PC-9 (cell line): ENCODE measurements around the gene MPHOSPH9. TPM values are rescaled to one million over a fixed set of nuclear protein-coding genes. Genes with fewer than 3 reads are reported as not detected.

Experiments used
- Bru-seq: library from RNA; stranded (reverse); fragments of 400-500 nt; gene quantifications from one replicate; lab custom pipeline; 2021; lab: Mats Ljungman, UMichigan
- BruChase-seq, 2 experiments: library from RNA; stranded (reverse); fragments of 400-500 nt; gene quantifications; one replicate each; lab custom pipeline; 2021; lab: Mats Ljungman, UMichigan
- BruUV-seq: library from RNA; stranded (reverse); fragments of 400-500 nt; replicated peaks from 2 replicates; lab custom pipeline; 2021; lab: Mats Ljungman, UMichigan
- CTCF ChIA-PET: fragments of 300-600 bp; sonication (Branson Sonifier 250); formaldehyde crosslinking; loops from one replicate; lab custom pipeline; 2022; ENCODE audit warnings: antibody characterized with exemption; lab: Charles Lee
- POLR2A ChIA-PET: fragments of 300-600 bp; sonication (Branson Sonifier 250); formaldehyde crosslinking; loops from one replicate; lab custom pipeline; 2022; ENCODE audit warnings: antibody characterized with exemption; ENCODE audit not compliant: unreplicated experiment; lab: Charles Lee
- DNase-seq, 2 experiments: peaks; one replicate each; pipeline versions ENCODE4 v3.0.0 to v3.0.0-alpha.2; 2015 to 2022; ENCODE audit warnings: mixed read lengths in 1 of 2
- H2AFZ ChIP-seq: fragments of 200-600 bp; sonication (generic); 2 replicates; pipeline ENCODE4 v1.8.1; 2017; ENCODE audit warnings: antibody characterized with exemption
- H3F3A ChIP-seq: fragments of 200-600 bp; sonication (generic); 2 replicates; pipeline ENCODE4 v1.8.1; 2017; ENCODE audit warnings: antibody characterized with exemption, mild to moderate bottlenecking, low read depth; ENCODE audit not compliant: insufficient read depth
- H3K27ac ChIP-seq: fragments of 200-600 bp; sonication (generic); 2 replicates; pipeline ENCODE4 v1.6.1; 2016; ENCODE audit warnings: mixed run types
- H3K27me3 ChIP-seq: fragments of 200-600 bp; sonication (generic); 2 replicates; pipeline ENCODE4 v1.6.1; 2016; ENCODE audit warnings: low read depth, mixed run types; ENCODE audit not compliant: insufficient read depth
- H3K36me3 ChIP-seq: fragments of 200-600 bp; sonication (generic); 2 replicates; pipeline ENCODE4 v1.6.1; 2016; ENCODE audit warnings: low read depth, mixed run types
- H3K4me1 ChIP-seq: fragments of 200-600 bp; sonication (generic); replicated peaks from 2 replicates; pipeline ENCODE4 v1.6.1; 2016; ENCODE audit warnings: mixed run types; ENCODE audit not compliant: insufficient read depth
- H3K4me2 ChIP-seq: fragments of 200-600 bp; sonication (generic); 2 replicates; pipeline ENCODE4 v1.6.1; 2017; ENCODE audit warnings: mixed run types
- H3K4me3 ChIP-seq: fragments of 200-600 bp; sonication (generic); 2 replicates; pipeline ENCODE4 v1.6.1; 2016; ENCODE audit warnings: mixed run types
- H3K79me2 ChIP-seq: fragments of 200-600 bp; sonication (generic); 2 replicates; pipeline ENCODE4 v1.6.1; 2017; ENCODE audit warnings: low read depth, mixed run types
- H3K9me2 ChIP-seq: fragments of 200-600 bp; sonication (generic); 2 replicates; pipeline ENCODE4 v1.8.1; 2017; ENCODE audit warnings: mild to moderate bottlenecking; ENCODE audit not compliant: insufficient read depth
- H3K9me3 ChIP-seq: fragments of 200-600 bp; sonication (generic); 2 replicates; pipeline ENCODE4 v1.8.1; 2016; ENCODE audit warnings: low read depth; ENCODE audit not compliant: insufficient read depth
- H4K20me1 ChIP-seq: fragments of 200-600 bp; sonication (generic); 2 replicates; pipeline ENCODE4 v1.8.1; 2017; ENCODE audit not compliant: insufficient read depth
- EZH2 ChIP-seq: fragments of 200-600 bp; sonication (generic); IDR thresholded peaks from 2 replicates; pipeline ENCODE4 v1.8.0; 2017; ENCODE audit warnings: antibody characterized with exemption, low read depth
- intact Hi-C: fragments of 100-400 bp; cut with micrococcal nuclease; formaldehyde crosslinking; loops from one replicate; pipeline ENCODE4 v1.10.0; 2022; ENCODE audit not compliant: unreplicated experiment
- long read RNA-seq: library from polyadenylated mRNA; stranded (forward); transcript quantifications from one replicate; pipeline ENCODE4 v2.0.0, GENCODE V29; 2022
- total RNA-seq: library from RNA; stranded (reverse); gene quantifications from 2 replicates; pipeline ENCODE4 v1.2.3, GENCODE V29; 2021
- TF ChIP-seq, protein P1 (sequence below): fragments of 200-600 bp; sonication (generic); conservative IDR thresholded peaks from 2 replicates; pipeline ENCODE4 v1.6.1; 2017; ENCODE audit warnings: mixed run types, antibody characterized with exemption, mild to moderate bottlenecking, moderate library complexity

The MPHOSPH9 gene, protein sequence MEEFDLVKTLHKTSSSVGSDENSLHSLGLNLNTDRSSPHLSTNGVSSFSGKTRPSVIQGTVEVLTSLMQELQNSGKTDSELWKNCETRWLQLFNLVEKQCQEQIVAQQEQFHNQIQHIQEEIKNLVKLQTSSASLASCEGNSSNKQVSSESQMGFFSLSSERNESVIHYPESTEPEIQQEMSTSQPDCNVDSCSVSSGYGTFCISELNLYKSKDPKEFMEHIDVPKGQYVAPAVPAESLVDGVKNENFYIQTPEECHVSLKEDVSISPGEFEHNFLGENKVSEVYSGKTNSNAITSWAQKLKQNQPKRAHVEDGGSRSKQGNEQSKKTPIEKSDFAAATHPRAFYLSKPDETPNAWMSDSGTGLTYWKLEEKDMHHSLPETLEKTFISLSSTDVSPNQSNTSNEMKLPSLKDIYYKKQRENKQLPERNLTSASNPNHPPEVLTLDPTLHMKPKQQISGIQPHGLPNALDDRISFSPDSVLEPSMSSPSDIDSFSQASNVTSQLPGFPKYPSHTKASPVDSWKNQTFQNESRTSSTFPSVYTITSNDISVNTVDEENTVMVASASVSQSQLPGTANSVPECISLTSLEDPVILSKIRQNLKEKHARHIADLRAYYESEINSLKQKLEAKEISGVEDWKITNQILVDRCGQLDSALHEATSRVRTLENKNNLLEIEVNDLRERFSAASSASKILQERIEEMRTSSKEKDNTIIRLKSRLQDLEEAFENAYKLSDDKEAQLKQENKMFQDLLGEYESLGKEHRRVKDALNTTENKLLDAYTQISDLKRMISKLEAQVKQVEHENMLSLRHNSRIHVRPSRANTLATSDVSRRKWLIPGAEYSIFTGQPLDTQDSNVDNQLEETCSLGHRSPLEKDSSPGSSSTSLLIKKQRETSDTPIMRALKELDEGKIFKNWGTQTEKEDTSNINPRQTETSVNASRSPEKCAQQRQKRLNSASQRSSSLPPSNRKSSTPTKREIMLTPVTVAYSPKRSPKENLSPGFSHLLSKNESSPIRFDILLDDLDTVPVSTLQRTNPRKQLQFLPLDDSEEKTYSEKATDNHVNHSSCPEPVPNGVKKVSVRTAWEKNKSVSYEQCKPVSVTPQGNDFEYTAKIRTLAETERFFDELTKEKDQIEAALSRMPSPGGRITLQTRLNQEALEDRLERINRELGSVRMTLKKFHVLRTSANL
- total RNA-seq (46.9 and 58.5 TPM in 2 replicates), Bru-seq, nascent RNA (percentile 76 among the genes with signal in this experiment), BruChase-seq, experiment 1, labeled RNA remaining after a 2-hour chase (percentile 74 among the genes with signal in this experiment), BruChase-seq, experiment 2, labeled RNA remaining after a 6-hour chase (percentile 71 among the genes with signal in this experiment)
- long read RNA-seq, partial matches to known transcripts: 1 of 16 reads
- long read RNA-seq, other reads (novel, unspliced or antisense): 14 of 16 reads

DNA sequence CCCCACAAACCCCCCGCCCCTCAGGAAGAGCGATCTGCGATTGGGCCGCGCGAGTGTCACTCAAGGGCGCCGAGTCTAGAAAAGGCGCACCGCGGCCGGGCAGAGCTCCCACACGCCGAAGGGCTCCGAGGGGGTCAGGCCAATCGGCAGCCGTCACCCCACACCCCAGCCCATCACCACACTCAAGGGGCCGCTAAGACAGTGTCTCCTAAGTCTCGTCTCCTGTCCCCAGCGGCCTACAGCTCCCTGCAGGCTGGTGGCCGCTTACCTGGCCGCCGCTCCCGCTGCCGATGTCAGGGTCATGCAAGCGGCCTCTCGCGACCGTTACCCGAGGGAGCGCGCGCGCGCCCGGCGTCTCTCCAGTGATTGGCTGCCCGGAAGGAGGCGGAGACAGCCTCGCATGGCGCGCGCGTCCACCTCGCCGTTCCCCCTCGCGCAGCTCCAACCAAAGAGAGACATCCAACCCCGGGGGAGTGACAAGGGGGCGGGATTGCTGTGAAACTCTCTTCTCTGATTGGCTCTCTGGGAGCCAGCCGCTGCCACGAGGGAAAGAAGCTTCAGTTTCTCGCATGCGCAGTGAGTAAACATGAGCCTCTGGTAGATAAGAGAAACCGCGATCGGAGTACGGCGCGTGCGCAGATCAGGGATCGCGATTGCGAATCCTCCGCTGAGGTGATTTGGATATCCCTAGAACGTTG is at the start of gene MPHOSPH9, which contains the start of gene MTRFR:
Gene MPHOSPH9, minus strand, starts transcription at position 335 of the 698 bp plus-strand sequence. CDS start 2,777 bp downstream, outside the sequence.
Gene MTRFR, plus strand, starts transcription at position 630 of the 698 bp plus-strand sequence. CDS start 20,239 bp downstream, outside the sequence.
- H3K9me2 ChIP-seq: no peaks in the 10 kb centered on the region
- no peaks in the 10 kb centered on the region for H3K9me3 ChIP-seq
- CTCF ChIA-PET: interaction anchor here (0.5 to 0.7 kb wide), 5 partner anchors 38 to 268 kb away, joined by 3 to 8 read pairs (median 4); no protein-coding TSS in a partner anchor
- peaks cover 59% of the 10 kb centered on the region for H3K79me2 ChIP-seq
- no peaks in the 10 kb centered on the region for H3K36me3 ChIP-seq
- H4K20me1 ChIP-seq: no peaks in the 10 kb centered on the region
- no TSS peak for BruUV-seq
- peak; percentile 98 for DNase-seq
- POLR2A ChIA-PET: interaction anchor here (0.5 to 1.5 kb wide), 16 partner anchors 16 to 1587 kb away, joined by 3 to 30 read pairs (median 8); partner anchors contain the start of genes ABCB9, OGFOD2 and TMED2
- intact Hi-C loops: loop anchor here (2.0 to 10.0 kb wide), 3 partner anchors 71 to 458 kb away; partner anchors contain the start of genes CCDC62 and OGFOD2
- peaks cover 22% of the 10 kb centered on the region for H3K4me1 ChIP-seq
- H2AFZ ChIP-seq: peak within 1 kb of the TSS; percentile 96
- H3K27ac ChIP-seq: peak within 1 kb of the TSS; percentile 32
- peaks cover 13% of the 10 kb centered on the region; the same call in 1 of the 2 replicates for H3F3A ChIP-seq
- peak within 1 kb of the TSS; percentile 97 for H3K4me2 ChIP-seq
- no peak for TF ChIP-seq EZH2
- TF ChIP-seq, protein P1, sequence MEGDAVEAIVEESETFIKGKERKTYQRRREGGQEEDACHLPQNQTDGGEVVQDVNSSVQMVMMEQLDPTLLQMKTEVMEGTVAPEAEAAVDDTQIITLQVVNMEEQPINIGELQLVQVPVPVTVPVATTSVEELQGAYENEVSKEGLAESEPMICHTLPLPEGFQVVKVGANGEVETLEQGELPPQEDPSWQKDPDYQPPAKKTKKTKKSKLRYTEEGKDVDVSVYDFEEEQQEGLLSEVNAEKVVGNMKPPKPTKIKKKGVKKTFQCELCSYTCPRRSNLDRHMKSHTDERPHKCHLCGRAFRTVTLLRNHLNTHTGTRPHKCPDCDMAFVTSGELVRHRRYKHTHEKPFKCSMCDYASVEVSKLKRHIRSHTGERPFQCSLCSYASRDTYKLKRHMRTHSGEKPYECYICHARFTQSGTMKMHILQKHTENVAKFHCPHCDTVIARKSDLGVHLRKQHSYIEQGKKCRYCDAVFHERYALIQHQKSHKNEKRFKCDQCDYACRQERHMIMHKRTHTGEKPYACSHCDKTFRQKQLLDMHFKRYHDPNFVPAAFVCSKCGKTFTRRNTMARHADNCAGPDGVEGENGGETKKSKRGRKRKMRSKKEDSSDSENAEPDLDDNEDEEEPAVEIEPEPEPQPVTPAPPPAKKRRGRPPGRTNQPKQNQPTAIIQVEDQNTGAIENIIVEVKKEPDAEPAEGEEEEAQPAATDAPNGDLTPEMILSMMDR: no peak
- peak within 1 kb of the TSS; percentile 82 for H3K4me3 ChIP-seq
- no peaks in the 10 kb centered on the region for H3K27me3 ChIP-seq

DNA sequence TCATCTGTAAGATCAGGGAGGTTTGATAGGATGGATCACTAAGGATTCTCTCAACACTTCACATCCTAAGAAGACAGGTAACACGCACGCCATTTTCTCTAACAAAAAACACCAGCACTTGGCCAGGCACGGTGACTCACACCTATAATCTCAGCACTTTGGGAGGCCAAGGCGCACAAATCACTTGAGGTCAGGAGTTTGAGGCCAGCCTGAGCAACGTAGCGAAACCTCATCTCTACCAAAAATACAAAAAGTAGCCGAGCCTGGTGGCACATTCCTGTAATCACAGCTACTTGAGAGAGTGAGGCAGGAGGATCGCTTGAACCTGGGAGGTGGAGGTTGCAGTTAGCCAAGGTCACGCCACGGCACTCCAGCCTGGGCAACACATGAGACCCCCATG is 49.2 kb upstream of the MPHOSPH9 start:
- BruUV-seq: no TSS peak
- ChIA-PET POLR2A (no interaction called here), CTCF (no interaction called here)
- TF ChIP-seq, protein P1: no peak
- TF ChIP-seq EZH2: no peak
- no peak overlapping the region for H3K27ac ChIP-seq
- H3K4me3 ChIP-seq: no peak overlapping the region
- H3K9me2 ChIP-seq: no peaks in the 10 kb centered on the region
- H4K20me1 ChIP-seq: no peaks in the 10 kb centered on the region
- H3K4me1 ChIP-seq: no peaks in the 10 kb centered on the region
- no peaks in the 10 kb centered on the region for H3K79me2 ChIP-seq
- H3K36me3 ChIP-seq: no peaks in the 10 kb centered on the region
- H3K4me2 ChIP-seq: no peak overlapping the region
- no peak for DNase-seq
- H3F3A ChIP-seq: no peaks in the 10 kb centered on the region
- H2AFZ ChIP-seq: no peak overlapping the region
- no peaks in the 10 kb centered on the region for H3K9me3 ChIP-seq
- H3K27me3 ChIP-seq: no peaks in the 10 kb centered on the region
- intact Hi-C loops: no loop called here
